GM23338 (cell line): ENCODE measurements around the gene PIANP. TPM values are rescaled to one million over a fixed set of nuclear protein-coding genes. Genes with fewer than 3 reads are reported as not detected.

ENCODE experiments used
- CREB1 ChIP-seq: fragments of 250-450 bp; sonication (Bioruptor Pico); IDR thresholded peaks from 2 replicates; pipeline ENCODE4 v1.5.0; 2020; ENCODE audit warnings: low read depth, mild to moderate bottlenecking, moderate library complexity
- CTCF ChIP-seq, 2 experiments: fragments of 200-600 bp in 1 of 2; sonication (generic) in 1 of 2; conservative IDR thresholded peaks; 2 replicates each; pipeline versions ENCODE4 v1.5.1 to v1.6.1; 2016 to 2017; ENCODE audit warnings: antibody characterized with exemption in 2 of 2, low read depth in 2 of 2, mild to moderate bottlenecking in 2 of 2, moderate library complexity in 1 of 2
- ETS1 ChIP-seq: IDR thresholded peaks from 2 replicates; pipeline ENCODE4 v1.6.1; 2016; ENCODE audit warnings: antibody characterized with exemption
- EZH2 ChIP-seq: fragments of 200-600 bp; sonication (generic); IDR thresholded peaks from one replicate; pipeline ENCODE4 v1.8.0; 2017; ENCODE audit warnings: antibody characterized with exemption, mild to moderate bottlenecking, low read depth; ENCODE audit not compliant: unreplicated experiment
- EZH2phosphoT487 ChIP-seq: fragments of 200-600 bp; sonication (generic); IDR thresholded peaks from one replicate; pipeline ENCODE4 v1.8.1; 2018; ENCODE audit warnings: antibody characterized with exemption; ENCODE audit not compliant: unreplicated experiment
- JUNB ChIP-seq: IDR thresholded peaks from one replicate; pipeline ENCODE4 v1.6.1; 2016; ENCODE audit warnings: antibody characterized with exemption; ENCODE audit not compliant: unreplicated experiment
- NANOG ChIP-seq: IDR thresholded peaks from 2 replicates; pipeline ENCODE4 v1.6.1; 2016; ENCODE audit warnings: antibody characterized with exemption, borderline replicate concordance
- POLR2AphosphoS5 ChIP-seq: IDR thresholded peaks from 2 replicates; pipeline ENCODE4 v1.6.1; 2016; ENCODE audit warnings: antibody characterized with exemption, low read depth
- STAT1 ChIP-seq: IDR thresholded peaks from one replicate; pipeline ENCODE4 v1.6.1; 2016; ENCODE audit warnings: antibody characterized with exemption; ENCODE audit not compliant: unreplicated experiment
- ZNF114 ChIP-seq: fragments of 250-450 bp; sonication (Bioruptor Pico); IDR thresholded peaks from 2 replicates; pipeline ENCODE4 v1.5.0; 2020; ENCODE audit warnings: mild to moderate bottlenecking, moderate library complexity
- ZNF331 ChIP-seq: fragments of 250-450 bp; sonication (Bioruptor Pico); IDR thresholded peaks from 2 replicates; pipeline ENCODE4 v1.5.0; 2020; ENCODE audit warnings: low read depth, mild to moderate bottlenecking, moderate library complexity
- ZNF462 ChIP-seq: fragments of 250-450 bp; sonication (Bioruptor Pico); IDR thresholded peaks from 2 replicates; pipeline ENCODE4 v1.5.0; 2020; ENCODE audit warnings: mild to moderate bottlenecking, moderate library complexity
- polyA plus RNA-seq: library from polyadenylated mRNA; unstranded; fragments of >200 nt; fragmentation: Nextera tagmentation; extraction: Ambion mirVana; gene quantifications from 2 replicates; pipeline ENCODE4 v1.2.1, GENCODE V29; 2016
- total RNA-seq: library from RNA; depleted of rRNA; stranded (reverse); fragments of >200 nt; shearing (Covaris generic); gene quantifications from 2 replicates; pipeline ENCODE4 v1.2.3, GENCODE V29; 2014

Gene PIANP
- total and polyA plus RNA-seq, 2 experiments from 2014 or later, result 2.2 to 6.4 TPM

DNA sequence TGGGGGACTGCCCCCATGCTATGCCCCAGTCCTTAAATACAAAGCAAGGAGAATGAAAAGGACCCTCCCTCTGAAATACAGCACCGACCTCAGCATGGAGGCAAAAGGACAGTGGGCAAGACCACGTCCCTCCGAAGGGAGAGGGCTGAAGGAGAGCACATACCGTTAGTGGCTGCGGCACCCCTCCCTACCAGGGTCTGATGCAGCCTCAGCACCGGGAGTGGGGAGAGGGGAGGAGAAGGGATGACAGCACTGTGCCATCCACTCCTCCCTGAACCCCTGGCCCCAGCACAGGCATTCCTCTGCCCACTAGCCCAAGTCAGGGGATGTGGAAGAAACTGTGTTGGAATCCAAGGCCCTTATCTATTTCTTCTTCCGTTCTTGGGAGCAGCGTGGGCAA lies 49.8 kb downstream of the PIANP start (continued):
- no peak for TF ChIP-seq ZNF462 (CRISPR knock-in tag)
- no peak for TF ChIP-seq ZNF114 (CRISPR knock-in tag)
- TF ChIP-seq ETS1, result no peak
- no peak for TF ChIP-seq EZH2phosphoT487
- TF ChIP-seq EZH2, result no peak
- TF ChIP-seq ZNF331 (CRISPR knock-in tag), result no peak
- TF ChIP-seq CREB1 (CRISPR knock-in tag), result no peak
- no peak for TF ChIP-seq CTCF (conservative IDR thresholded peaks at IDR 0.05; ENCODE audit: low read depth in 2 of 2)
- no peak for TF ChIP-seq STAT1
- no peak for TF ChIP-seq POLR2AphosphoS5
- TF ChIP-seq JUNB, result no peak
- no peak for TF ChIP-seq NANOG
